Activated CD4-positive, alpha-beta T cell treated with anti-CD3 and anti-CD28 coated beads, Interleukin-2, amount 10 ng/mL, durations not matched to agents 7 days and 5 days (primary cell): ENCODE measurements around the gene PROK2. TPM values are rescaled to one million over a fixed set of nuclear protein-coding genes. Genes with fewer than 3 reads are reported as not detected.

Experiments
- CTCF ChIA-PET: fragments of 350-600 bp; sonication (Branson Sonifier 250); formaldehyde crosslinking; loops from one replicate; lab custom pipeline; 2021; ENCODE audit warnings: antibody characterized with exemption; lab: Charles Lee
- POLR2A ChIA-PET: fragments of 350-600 bp; sonication (Branson Sonifier 250); formaldehyde crosslinking; loops from one replicate; lab custom pipeline; 2021; ENCODE audit warnings: antibody characterized with exemption; lab: Charles Lee
- DNase-seq: peaks from one replicate; pipeline ENCODE4 v3.0.0-alpha.2; 2020
- H3K27ac Mint-ChIP-seq: one replicate; pipeline ENCODE4 v1.8.0; 2021; ENCODE audit warnings: mild to moderate bottlenecking, moderate library complexity, mixed read lengths
- H3K27me3 Mint-ChIP-seq: one replicate; pipeline ENCODE4 v1.8.0; 2021; ENCODE audit warnings: mixed read lengths
- H3K36me3 Mint-ChIP-seq: one replicate; pipeline ENCODE4 v1.8.0; 2021; ENCODE audit warnings: low read depth, mixed read lengths
- H3K4me1 Mint-ChIP-seq: one replicate; pipeline ENCODE4 v1.8.0; 2021; ENCODE audit warnings: mixed read lengths
- H3K4me3 Mint-ChIP-seq: one replicate; pipeline ENCODE4 v1.8.0; 2021; ENCODE audit warnings: mild to moderate bottlenecking, moderate library complexity, mixed read lengths
- H3K9me3 Mint-ChIP-seq: one replicate; pipeline ENCODE4 v1.8.0; 2021; ENCODE audit warnings: mixed read lengths
- total RNA-seq, 2 experiments: library from RNA; stranded (reverse); gene quantifications; one replicate each; pipeline ENCODE4 v1.2.3, GENCODE V29; 2021

PROK2 gene
- total RNA-seq, 2 experiments from 2014 or later: 0.60 to 0.98 TPM

DNA sequence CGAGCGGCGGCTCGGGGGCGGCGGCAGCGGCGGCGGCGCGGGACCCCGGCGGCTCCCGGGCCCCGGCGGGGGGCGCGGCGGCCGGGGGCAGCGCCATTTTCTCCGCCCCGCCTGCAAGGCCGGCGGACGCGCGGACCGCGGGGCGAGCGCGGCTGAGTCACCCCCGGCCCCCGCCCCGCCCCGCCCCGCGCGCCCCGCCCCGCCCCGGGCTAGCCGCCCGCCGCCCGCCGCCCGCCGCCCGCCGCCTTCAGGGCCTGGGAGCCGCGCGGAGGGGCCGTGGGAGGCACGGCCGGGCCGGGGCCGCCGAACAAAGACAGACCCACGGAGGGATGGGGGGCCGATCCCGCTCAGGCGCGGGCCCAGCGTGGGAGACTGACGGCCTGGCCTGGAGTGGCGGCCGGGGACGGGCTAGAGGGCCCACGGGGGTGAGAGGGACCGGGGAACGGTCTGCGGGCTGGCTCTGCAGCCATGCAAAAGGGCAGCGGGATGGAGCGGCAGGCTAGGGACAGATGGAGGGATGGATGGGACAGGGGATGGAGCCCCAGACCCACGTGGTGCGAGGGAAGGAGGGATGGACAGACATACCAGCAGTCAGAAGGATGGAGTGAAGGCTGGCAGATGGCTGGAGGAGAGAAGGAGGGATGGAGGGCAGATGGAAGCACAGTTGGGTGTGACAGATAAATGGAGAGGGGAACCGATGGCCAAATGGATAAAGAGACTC is 59.5 kb downstream of the PROK2 start, which contains the start of gene EIF4E3:
Gene EIF4E3, minus strand, starts transcription at position 132 of the 721 bp plus-strand sequence. Its CDS starts 35 bp downstream, at position 97.
- Mint-ChIP-seq H3K4me3 (peak within 1 kb of the TSS; percentile 93), H3K36me3 (peaks cover 40% of the 10 kb centered on the region), H3K4me1 (peaks cover 66% of the 10 kb centered on the region), H3K27me3 (no peaks in the 10 kb centered on the region), H3K9me3 (no peaks in the 10 kb centered on the region), H3K27ac (peak within 1 kb of the TSS; percentile 95)
- peak; percentile 27 for DNase-seq
- POLR2A ChIA-PET: no interaction called here
- CTCF ChIA-PET: interaction anchor here (1.4 kb wide), 1 partner anchor 21 kb away, joined by 3 read pairs; no protein-coding TSS in a partner anchor

DNA sequence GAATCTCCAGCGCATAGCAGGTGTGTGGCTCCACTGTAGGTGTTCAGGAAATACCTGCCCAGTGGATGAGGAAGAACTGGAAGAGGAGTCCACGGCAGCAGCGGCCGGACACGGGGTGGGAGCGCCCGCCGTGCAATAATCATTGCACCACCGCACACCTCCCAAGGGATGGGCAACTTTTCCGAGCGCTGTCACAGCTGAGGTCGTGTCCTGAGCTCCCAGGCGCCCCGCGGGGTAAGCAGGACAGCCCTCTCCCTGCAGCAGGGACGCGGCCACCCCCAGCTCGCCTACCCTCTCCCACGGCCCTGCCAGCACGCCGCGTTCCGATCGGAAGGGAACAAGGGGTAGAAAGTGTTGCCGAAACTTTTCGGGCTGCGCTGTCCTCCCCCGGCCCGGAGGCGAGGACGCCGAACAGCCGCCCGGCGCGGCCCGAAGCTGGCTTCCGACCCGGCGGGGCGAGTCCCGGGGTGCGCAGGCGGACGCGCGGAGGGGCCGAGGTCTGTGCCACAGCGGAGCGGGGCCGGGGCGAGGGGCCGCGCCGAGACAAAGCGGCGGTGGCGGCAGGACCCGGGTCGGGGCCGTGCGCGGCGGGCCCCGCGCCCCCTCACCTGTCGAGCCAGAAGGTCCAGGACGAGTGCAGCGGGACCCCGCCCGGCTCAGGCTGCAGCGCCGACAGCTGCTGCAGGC is 60.2 kb downstream of the PROK2 start:
- CTCF ChIA-PET: interaction anchor here (1.3 to 1.4 kb wide), 3 partner anchors 8 to 151 kb away, joined by 3 to 4 read pairs (median 3); no protein-coding TSS in a partner anchor
- Mint-ChIP-seq H3K4me3 (peak overlapping the region; percentile 86), H3K27me3 (no peaks in the 10 kb centered on the region), H3K36me3 (peaks cover 42% of the 10 kb centered on the region), H3K27ac (peak overlapping the region; percentile 95), H3K9me3 (no peaks in the 10 kb centered on the region), H3K4me1 (peaks cover 62% of the 10 kb centered on the region)
- POLR2A ChIA-PET: no interaction called here
- DNase-seq: peak; percentile 29

DNA sequence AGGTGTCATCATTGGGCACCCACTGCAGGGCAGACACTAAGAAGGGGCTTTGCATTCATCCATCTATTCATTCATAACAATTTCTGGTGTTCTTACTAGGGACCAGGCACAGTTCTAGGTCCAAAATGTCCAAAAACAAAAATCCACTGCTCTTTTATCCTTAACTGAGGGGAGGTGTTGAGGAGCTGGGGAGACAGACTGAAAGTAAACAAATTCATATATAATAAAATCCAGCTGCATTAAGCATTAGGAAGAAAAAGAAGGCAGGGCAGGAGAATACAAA is 60.8 kb downstream of the PROK2 start:
- H3K4me1 Mint-ChIP-seq: peaks cover 62% of the 10 kb centered on the region
- H3K27me3 Mint-ChIP-seq: no peaks in the 10 kb centered on the region
- peak overlapping the region; percentile 95 for H3K27ac Mint-ChIP-seq
- CTCF ChIA-PET: interaction anchor here (1.2 to 1.4 kb wide), 4 partner anchors 9 to 152 kb away, joined by 3 to 4 read pairs (median 3); no protein-coding TSS in a partner anchor
- POLR2A ChIA-PET: no interaction called here
- H3K9me3 Mint-ChIP-seq: no peaks in the 10 kb centered on the region
- H3K4me3 Mint-ChIP-seq: peak overlapping the region; percentile 86
- DNase-seq: no peak
- H3K36me3 Mint-ChIP-seq: peaks cover 48% of the 10 kb centered on the region

DNA sequence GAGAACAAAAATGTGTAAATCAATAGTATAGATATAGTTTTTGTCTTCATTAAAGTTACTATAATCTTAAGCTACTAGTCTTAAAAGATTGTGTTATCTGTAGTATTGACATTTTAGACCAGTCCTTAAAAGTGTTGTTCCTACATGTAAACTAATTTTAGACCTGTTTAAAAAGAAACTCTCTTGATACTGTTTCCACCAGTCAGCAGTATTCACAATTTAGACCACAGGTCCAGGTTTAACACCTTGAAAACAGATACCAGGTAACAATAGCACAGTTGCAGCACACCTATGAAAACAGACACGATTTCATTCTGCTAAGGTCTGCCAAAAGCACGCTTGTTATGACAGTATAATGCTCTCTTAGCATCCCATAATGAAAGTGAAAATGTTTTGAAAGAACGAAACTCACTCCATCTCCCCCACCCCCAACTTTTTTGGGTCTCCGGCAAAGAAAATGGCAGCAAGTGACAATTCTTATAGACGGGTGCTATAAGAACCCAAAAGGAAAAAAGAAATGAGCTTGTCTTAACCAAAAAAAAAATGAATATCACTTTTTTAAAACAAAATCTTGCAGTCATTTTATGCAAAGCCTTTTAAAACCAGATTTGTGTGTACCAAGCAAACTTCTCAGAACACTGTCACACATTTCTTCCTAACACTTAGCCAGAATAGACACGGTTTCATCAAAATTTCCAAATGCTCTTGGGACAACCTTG is 61.3 kb downstream of the PROK2 start:
- H3K4me3 Mint-ChIP-seq: peak overlapping the region; percentile 86
- CTCF ChIA-PET: interaction anchor here (1.2 to 1.4 kb wide), 4 partner anchors 9 to 152 kb away, joined by 3 to 4 read pairs (median 3); no protein-coding TSS in a partner anchor
- H3K27me3 Mint-ChIP-seq: no peaks in the 10 kb centered on the region
- peaks cover 62% of the 10 kb centered on the region for H3K4me1 Mint-ChIP-seq
- peak overlapping the region; percentile 95 for H3K27ac Mint-ChIP-seq
- H3K9me3 Mint-ChIP-seq: no peaks in the 10 kb centered on the region
- POLR2A ChIA-PET: no interaction called here
- peaks cover 53% of the 10 kb centered on the region for H3K36me3 Mint-ChIP-seq
- DNase-seq: peak; percentile 84

DNA sequence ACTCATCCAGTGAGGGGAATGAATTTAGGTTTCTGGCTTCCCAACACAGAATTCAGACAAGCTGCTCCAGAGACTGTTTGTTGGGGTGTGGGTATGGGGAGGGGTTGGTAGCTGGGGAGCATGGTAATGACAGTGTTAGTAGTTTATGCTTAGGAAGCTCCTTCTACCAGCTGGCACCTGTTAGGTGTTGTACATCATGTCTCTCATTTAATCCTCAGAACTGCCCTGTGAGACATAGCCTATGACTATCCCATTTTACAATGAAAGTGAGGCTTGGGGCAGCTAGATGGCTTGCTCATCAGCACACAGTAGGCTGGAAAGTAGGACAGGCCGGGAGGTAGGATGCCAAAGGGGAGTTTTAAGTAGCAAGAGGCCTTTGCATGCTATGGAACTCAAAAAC is 62.3 kb downstream of the PROK2 start:
- H3K4me1 Mint-ChIP-seq: peaks cover 66% of the 10 kb centered on the region
- peak overlapping the region; percentile 86 for H3K4me3 Mint-ChIP-seq
- CTCF ChIA-PET: interaction anchor here (1.2 kb wide), 1 partner anchor 21 kb away, joined by 3 read pairs; no protein-coding TSS in a partner anchor
- DNase-seq: no peak
- H3K27ac Mint-ChIP-seq: peak overlapping the region; percentile 95
- H3K27me3 Mint-ChIP-seq: no peaks in the 10 kb centered on the region
- POLR2A ChIA-PET: no interaction called here
- peaks cover 61% of the 10 kb centered on the region for H3K36me3 Mint-ChIP-seq
- H3K9me3 Mint-ChIP-seq: no peaks in the 10 kb centered on the region

Other genes with a start within 250 kb of the PROK2 start
- gene FOXP1, start 201.4 kb downstream of the PROK2 start, total RNA-seq: 100 to 1,000 TPM; 116 to 131 TPM
- gene EIF4E3, start 59.7 kb downstream of the PROK2 start, total RNA-seq: 10 to 100 TPM; 83.9 to 90.4 TPM
- 1 to 10 TPM; 1.0 to 1.2 TPM for gene GPR27, start 31.3 kb downstream of the PROK2 start, total RNA-seq